Kidney tubule cell (primary cell): Measurements from ENCODE around the gene ETV6.

Experiments used
- DNase-seq: peaks from one replicate; pipeline ENCODE4 v3.0.0-alpha.2; 2018; ENCODE audit warnings: low spot score

The ETV6 gene

DNA sequence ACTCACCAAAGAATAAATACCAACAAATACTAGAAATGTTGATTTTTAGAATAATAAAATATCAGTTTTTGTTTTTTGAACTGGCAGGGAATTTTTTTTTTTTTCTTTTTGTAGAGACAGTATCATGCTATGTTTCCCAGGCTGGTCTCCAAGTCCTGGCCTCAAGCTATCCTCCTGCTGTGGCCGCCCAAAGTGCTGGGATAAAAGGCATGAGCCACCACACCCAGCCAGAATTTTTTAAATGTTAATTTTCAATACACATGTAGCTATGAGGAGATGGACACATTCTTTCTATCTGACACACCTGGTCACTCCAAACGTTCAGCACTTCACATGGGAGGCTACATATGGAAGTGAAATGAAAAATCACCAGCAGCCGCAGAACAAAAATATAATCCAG is 126.8 kb downstream of the ETV6 start:
- no peak for DNase-seq

GRCh38 chr12:11777451-11777850 is 128.0 kb downstream of the ETV6 start:
- no peak for DNase-seq

DNA sequence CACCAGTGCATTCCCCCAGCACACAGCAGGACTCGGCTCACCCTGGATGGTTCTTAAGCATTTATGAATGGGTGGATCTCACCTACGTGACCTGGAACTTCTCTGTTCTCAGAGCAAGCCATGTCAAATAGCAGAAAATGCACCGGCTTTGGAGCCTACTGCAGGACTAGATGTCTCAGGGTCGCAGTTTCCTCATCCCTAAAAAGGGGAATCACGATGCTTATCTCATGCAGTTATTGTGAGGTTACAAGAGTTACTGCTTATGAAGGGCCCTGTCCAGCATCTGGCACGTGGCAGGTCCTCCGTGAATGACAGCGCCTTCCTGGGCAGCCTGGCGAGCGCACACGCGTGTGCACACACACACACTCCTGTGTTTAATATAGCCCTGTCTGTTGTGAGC is 128.5 kb downstream of the ETV6 start:
- no peak for DNase-seq

- DNase-seq: peak; percentile 38
Measured at GRCh38 chr12:11778713-11779685, 129.5 kb downstream of the ETV6 start.

- DNase-seq: no peak
Measured at GRCh38 chr12:11780521-11781101, 131.1 kb downstream of the ETV6 start.

- DNase-seq: no peak
Measured at GRCh38 chr12:11782914-11783420, 133.5 kb downstream of the ETV6 start.

DNA sequence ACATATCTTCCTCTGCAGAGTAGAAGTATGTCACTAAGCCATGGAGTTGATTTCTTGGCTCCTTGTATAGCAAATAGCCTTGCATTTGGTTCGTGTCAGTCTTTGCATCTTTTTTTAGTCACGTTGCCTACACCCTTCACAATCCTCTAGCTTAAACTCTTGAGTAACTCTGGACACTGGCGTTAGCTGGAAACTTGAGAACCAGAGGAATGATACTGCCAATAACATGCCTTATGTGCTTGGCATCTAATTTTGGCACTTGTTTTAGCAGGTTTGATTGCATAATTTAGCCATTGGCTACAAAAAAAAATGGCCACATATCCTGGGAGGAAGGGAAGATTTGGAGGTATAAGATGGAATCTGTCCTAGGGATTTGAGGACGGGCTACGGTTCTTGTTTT is 136.2 kb downstream of the ETV6 start:
- DNase-seq: no peak

DNA sequence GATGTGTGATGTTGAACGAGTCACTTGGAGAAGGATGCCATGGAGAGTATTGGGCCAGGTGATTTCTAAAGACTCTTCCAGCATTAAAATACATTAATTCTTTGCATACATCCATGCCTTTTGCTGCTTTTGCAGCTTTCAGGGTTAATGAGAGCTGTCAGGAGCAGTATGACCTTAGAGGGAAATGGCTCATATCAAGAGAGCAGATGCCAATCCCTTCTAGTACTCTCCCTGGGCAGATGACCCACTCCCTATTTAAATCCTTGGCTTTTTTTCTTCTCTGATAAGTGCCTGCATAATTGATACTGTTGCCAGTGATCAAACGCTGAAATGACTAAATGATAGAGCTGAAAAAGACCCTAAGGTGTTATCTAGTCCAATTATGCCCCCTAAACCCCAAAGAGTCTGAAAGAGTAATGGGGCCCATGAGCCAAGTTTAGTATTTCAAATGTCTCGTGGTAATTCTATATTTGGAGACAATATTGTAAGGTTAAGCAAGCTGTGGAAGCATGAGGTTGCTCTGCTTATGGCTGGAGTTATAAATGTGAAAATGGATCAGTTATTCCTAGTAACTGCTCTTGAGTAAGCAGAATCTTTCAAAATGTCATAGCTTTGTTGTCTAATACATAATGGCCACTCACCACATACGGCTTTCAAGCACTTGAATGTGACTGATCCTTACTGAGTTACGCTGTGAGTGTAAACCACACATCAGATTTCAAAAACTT is 137.3 kb downstream of the ETV6 start:
- DNase-seq: no peak

DNA sequence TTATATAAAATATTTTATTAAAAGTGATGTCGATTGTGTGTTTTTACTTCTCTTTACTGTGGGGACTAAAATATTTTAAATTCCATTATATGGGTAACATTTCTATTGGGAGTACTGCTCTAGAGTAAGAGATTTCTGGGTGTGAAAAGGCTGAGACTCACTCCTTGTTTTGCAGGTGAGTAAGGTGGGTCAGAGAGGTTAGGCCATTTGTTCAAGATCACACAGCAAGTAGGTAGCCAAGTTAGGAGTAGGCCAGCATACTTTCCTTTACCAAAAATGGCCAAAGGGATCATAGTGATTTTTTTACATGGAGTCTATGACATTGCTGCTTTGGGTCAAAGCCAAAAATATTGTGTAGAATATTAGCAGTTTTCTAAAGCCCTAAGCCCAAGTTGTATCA is 138.0 kb downstream of the ETV6 start:
- no peak for DNase-seq

GRCh38 chr12:11787933-11788849 is 138.7 kb downstream of the ETV6 start:
- no peak for DNase-seq

GRCh38 chr12:11793921-11794710 is 144.6 kb downstream of the ETV6 start:
- DNase-seq: peak; percentile 13

DNA sequence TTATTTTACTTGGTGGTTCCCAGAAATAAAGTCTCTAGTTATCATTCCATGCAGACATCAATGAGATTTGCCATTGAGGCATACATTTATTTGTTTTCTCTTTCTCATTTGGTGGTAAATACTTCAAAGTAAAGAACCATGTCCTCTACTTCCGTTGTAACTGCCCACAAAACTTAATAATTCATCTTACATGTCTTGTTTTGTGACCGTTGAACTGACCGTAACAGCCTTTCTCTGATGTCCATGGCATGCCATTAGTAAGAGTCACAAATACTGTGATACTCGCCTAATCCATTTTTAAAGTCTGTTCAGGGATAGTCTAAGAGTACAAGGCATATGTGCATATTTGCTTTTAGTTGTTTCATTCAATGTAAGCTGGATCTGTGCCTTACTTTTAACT is 145.3 kb downstream of the ETV6 start:
- DNase-seq: peak; percentile 72

DNA sequence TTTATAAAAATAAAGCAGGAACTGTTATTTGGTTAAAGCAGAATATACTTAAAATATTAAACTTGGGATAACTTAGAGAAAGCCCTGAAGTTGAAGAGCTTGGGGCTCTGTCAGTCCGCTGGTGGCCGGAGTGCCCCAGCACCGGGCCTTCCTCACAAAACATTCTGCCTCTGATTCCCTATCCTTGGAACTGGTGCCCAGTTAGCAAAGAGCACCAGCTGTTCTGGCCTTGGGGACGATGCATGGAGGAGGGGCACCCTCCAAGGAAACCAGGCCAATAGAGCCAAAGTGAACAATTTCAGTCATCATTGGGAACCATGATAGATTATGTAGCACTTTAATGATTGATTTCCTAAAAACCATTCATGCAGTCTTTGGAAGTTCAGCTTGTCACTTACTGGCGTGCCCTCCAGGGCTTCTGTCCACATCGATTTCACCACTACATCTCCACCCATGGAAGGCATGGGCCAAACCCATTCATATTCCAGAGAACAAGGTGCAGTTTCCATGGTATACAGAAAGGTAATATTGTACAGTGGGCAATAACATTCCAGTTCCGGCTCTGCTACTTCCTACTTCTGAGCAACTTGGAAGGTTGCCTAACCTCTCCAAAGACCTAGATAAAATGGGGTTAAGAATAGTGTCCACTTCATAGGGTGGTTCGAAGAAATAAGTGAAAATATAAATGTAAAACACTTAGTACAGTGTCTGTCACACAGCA is 145.9 kb downstream of the ETV6 start:
- DNase-seq: no peak

- peak; percentile 95 for DNase-seq
Measured at GRCh38 chr12:11795913-11796459, 146.5 kb downstream of the ETV6 start.

DNA sequence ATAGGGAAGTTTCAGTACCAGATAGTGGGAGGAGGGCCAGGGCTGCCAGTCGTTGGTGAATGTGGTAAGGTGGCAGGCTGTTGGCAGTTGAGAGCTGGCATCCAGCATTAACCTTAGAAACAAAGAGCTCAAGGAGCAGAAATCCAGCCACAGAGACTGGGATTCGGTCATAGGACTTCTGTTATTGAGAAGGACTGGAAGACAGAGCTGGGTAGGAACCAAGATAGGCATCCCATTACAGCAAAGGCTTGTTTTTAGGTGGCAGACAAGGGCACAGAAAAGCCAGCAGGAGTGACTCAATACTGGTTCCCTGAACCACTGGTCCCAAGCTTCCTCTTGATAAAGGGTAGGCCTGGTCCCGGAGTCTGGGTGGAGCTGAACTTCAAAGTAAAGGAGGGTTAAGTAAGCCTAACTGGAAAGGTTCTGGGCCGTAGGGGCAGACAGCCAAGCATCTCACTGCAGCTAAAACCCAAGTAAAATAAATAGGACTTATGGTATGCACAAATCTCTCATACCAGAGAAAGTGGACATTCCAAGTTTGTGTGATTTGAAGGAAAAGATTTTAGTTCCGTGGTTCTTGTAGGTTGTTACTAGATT is 147.9 kb downstream of the ETV6 start:
- DNase-seq: no peak

GRCh38 chr12:11798006-11798708 is 148.7 kb downstream of the ETV6 start:
- no peak for DNase-seq

DNA sequence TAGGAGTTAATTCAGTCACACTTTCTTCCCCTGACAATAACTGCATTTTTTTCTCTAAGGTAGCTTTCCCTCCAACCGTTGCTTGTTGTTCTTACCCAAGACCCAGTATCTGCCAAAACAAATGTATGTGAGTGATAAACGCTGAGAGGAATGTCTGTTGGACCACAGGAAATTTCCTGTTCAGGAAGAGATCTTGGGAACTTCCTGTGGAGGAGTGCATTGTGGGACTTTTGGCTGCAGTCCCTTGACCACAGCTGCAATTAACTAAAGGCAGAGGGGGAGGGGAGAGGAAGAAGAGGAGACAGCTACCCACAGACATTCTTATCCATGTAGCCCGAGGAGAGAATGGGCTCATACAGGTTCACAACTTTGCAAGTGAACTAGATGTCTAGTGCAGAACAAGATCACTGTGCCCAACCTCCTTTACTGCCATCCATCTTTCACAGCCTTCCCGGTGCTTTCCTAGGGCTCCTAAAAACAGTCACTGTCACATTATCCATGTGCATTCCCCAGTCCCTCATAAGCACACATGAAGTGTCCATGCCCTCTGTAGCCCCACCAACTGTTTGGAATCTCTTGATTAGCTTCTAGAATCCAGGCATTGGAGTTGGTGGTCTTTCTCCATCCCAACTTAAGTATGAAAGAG is 149.5 kb downstream of the ETV6 start:
- peak; percentile 92 for DNase-seq

- no peak for DNase-seq
Measured at GRCh38 chr12:11799502-11799873, 150.0 kb downstream of the ETV6 start.
